GM21423 (cell line): Measurements from ENCODE around the gene FKBP8.

Experiments used
- ATAC-seq: cut with Tn5 transposase; IDR thresholded peaks from one replicate; pipeline ENCODE4 v1.9.1; 2021; ENCODE audit warnings: mild to moderate bottlenecking, moderate library complexity; ENCODE audit not compliant: unreplicated experiment

The FKBP8 gene

GRCh38 chr19:18487576-18488402, 55.6 kb downstream of the FKBP8 start:
- ATAC-seq: no peak

GRCh38 chr19:18486746-18487145, 56.6 kb downstream of the FKBP8 start:
- ATAC-seq: no peak

- ATAC-seq: no peak
Measured at GRCh38 chr19:18484992-18485391, 58.4 kb downstream of the FKBP8 start.

- ATAC-seq: no peak
Measured at GRCh38 chr19:18483119-18483890, 60.1 kb downstream of the FKBP8 start.
